Measurements from ENCODE around the gene PHOSPHO1.

GRCh38 chr17:49203796-49204195, 26.8 kb downstream of the PHOSPHO1 start:
- TF ChIP-seq POLR2A (IDR thresholded peaks at IDR 0.05; ENCODE audit: low read depth, low read length) (no peak), POLR2AphosphoS5 (IDR thresholded peaks at IDR 0.05; ENCODE audit: low read depth, low read length) (no peak)
